GM23248 (cell line): ENCODE measurements around the gene ISM1.

Experiments used
- EZH2 ChIP-seq: fragments of 200-600 bp; sonication (generic); IDR thresholded peaks from 2 replicates; pipeline ENCODE4 v1.6.1; 2018; ENCODE audit warnings: antibody characterized with exemption, mild to moderate bottlenecking; ENCODE audit not compliant: insufficient read depth, poor library complexity, severe bottlenecking
- EZH2phosphoT487 ChIP-seq: fragments of 200-600 bp; sonication (generic); IDR thresholded peaks from 2 replicates; pipeline ENCODE4 v1.6.1; 2018; ENCODE audit warnings: antibody characterized with exemption, moderate library complexity, mild to moderate bottlenecking, low read depth; ENCODE audit not compliant: insufficient read depth

DNA sequence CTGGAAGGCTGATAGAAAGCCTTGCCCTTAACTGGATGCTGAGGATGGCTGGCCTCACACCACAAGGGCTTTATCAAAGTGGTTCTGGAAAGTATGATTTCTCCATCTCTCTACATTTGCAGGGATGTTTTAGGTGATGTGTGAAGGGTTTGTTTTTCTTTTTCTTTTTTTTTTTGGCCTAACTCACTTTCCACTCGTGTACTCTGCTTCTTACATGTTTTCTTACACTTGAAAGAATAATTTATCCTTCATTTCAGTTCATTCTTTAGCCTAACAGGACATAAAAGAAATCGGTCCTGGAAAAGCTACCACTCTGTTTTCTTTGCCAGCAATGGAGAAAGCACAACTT, 41.2 kb downstream of the ISM1 start:
- TF ChIP-seq EZH2phosphoT487 = no peak
- no peak for TF ChIP-seq EZH2
